ENCODE data around the gene CSH1.

GRCh38 chr17:63845509-63845908 lies 50.9 kb downstream of the CSH1 start:
- TF ChIP-seq, protein P1, sequence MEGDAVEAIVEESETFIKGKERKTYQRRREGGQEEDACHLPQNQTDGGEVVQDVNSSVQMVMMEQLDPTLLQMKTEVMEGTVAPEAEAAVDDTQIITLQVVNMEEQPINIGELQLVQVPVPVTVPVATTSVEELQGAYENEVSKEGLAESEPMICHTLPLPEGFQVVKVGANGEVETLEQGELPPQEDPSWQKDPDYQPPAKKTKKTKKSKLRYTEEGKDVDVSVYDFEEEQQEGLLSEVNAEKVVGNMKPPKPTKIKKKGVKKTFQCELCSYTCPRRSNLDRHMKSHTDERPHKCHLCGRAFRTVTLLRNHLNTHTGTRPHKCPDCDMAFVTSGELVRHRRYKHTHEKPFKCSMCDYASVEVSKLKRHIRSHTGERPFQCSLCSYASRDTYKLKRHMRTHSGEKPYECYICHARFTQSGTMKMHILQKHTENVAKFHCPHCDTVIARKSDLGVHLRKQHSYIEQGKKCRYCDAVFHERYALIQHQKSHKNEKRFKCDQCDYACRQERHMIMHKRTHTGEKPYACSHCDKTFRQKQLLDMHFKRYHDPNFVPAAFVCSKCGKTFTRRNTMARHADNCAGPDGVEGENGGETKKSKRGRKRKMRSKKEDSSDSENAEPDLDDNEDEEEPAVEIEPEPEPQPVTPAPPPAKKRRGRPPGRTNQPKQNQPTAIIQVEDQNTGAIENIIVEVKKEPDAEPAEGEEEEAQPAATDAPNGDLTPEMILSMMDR (IDR thresholded peaks at IDR 0.05; ENCODE audit: low read depth, low read length) = no peak
- TF ChIP-seq POLR2A (IDR thresholded peaks at IDR 0.05; ENCODE audit: extremely low read depth, insufficient read length) = no peak

All from NB4 (cell line).